ENCODE data around the gene SOAT1. TPM values are rescaled to one million over a fixed set of nuclear protein-coding genes. Genes with fewer than 3 reads are reported as not detected.

SOAT1 gene
- total RNA-seq, 1 experiment from 2014 or later = 33.9 TPM

DNA sequence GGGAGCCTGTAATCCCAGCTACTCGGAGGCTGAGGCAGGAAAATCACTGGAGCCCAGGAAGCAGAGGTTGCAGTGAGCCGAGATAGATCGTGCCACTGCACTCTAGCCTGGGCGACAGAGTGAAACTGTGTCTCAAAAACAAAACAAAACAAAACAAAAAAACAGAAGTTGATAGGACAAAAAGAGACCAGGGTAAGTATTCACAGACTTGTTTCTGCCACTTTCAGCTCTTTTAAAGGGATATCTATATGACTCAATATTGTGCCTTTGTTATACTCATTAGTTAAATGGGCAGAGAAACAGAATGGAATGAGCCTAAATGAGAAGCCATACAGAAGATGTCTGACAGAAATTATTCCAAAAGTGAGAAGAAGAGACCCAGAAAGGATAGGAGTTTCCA is 41.0 kb upstream of the SOAT1 start:
- no peak overlapping the region for H3K27ac ChIP-seq (ENCODE audit: low read depth, low read length)
- BruUV-seq (replicated peaks) = no TSS peak
- ChIA-PET POLR2A (interaction anchor here (1.4 kb wide), 1 partner anchor 40 kb away, joined by 3 read pairs; the partner anchor contains the start of gene SOAT1), RAD21 (ENCODE audit: low non-redundant PET in 1 of 2, low total read pairs in 2 of 2, uncharacterized antibody in 2 of 2, unreplicated experiment in 2 of 2) (interaction anchor here in 1 of 2 experiments (1.2 kb wide), 1 partner anchor 557 kb away, joined by 5 read pairs; no protein-coding TSS in a partner anchor), CTCF (interaction anchor here (1.4 to 2.1 kb wide), 4 partner anchors 347 to 562 kb away, joined by 7 to 22 read pairs (median 9); no protein-coding TSS in a partner anchor)
- no peak overlapping the region for H3K4me2 ChIP-seq (ENCODE audit: low read length)
- no peaks in the 10 kb centered on the region for H3K36me3 ChIP-seq (ENCODE audit: control insufficient read depth in 1 of 2, insufficient read depth in 2 of 2, low read length in 2 of 2)
- no peaks in the 10 kb centered on the region for H3K27me3 ChIP-seq (ENCODE audit: insufficient read depth, low read length)
- no peaks in the 10 kb centered on the region for H3K4me1 ChIP-seq (ENCODE audit: control insufficient read depth in 1 of 2, insufficient read depth in 2 of 2, low read length in 2 of 2)
- no peaks in the 10 kb centered on the region for H4K20me1 ChIP-seq (ENCODE audit: insufficient read depth)
- H3K9me3 ChIP-seq (ENCODE audit: control insufficient read depth in 1 of 2, insufficient read depth in 1 of 2, low read depth in 1 of 2, low read length in 2 of 2) = no peaks in the 10 kb centered on the region
- ATAC-seq = no peak
- no peak overlapping the region for H3K9ac ChIP-seq (ENCODE audit: low read length)
- H3K9me2 ChIP-seq (ENCODE audit: insufficient read depth) = no peaks in the 10 kb centered on the region
- intact Hi-C loops (cut with micrococcal nuclease) = loop anchor here (10.0 kb wide), 1 partner anchor 562 kb away; no protein-coding TSS in a partner anchor
- no peak for TF ChIP-seq POLR2AphosphoS5 (IDR thresholded peaks at IDR 0.05; ENCODE audit: low read depth, low read length)
- TF ChIP-seq ELF1 (IDR thresholded peaks at IDR 0.05; ENCODE audit: borderline replicate concordance, low read depth) = no peak
- no peak for TF ChIP-seq SP1 (IDR thresholded peaks at IDR 0.05; ENCODE audit: low read depth)
- TF ChIP-seq ZBTB33 (IDR thresholded peaks at IDR 0.05; ENCODE audit: extremely low read depth, insufficient replicate concordance, low read length) = no peak
- no peak for TF ChIP-seq SRF (IDR thresholded peaks at IDR 0.05; ENCODE audit: low read depth)
- no peak for TF ChIP-seq ZFX (IDR thresholded peaks at IDR 0.05)
- TF ChIP-seq, protein P1, sequence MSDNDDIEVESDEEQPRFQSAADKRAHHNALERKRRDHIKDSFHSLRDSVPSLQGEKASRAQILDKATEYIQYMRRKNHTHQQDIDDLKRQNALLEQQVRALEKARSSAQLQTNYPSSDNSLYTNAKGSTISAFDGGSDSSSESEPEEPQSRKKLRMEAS (IDR thresholded peaks at IDR 0.05) = no peak
- TF ChIP-seq CEBPB (IDR thresholded peaks at IDR 0.05; ENCODE audit: low read depth) = no peak
- TF ChIP-seq RAD21 (IDR thresholded peaks at IDR 0.05; ENCODE audit: low read depth) = no peak
- no peak for TF ChIP-seq CTCF (IDR thresholded peaks at IDR 0.05 in 2 of 3, conservative IDR thresholded peaks at IDR 0.05 in 1 of 3; ENCODE audit: borderline replicate concordance in 1 of 3, insufficient read depth in 1 of 3, low read depth in 2 of 3, low read length in 2 of 3)
- no peak overlapping the region for H2AFZ ChIP-seq (ENCODE audit: low read depth, low read length, poor library complexity, severe bottlenecking)
- H3K79me2 ChIP-seq (ENCODE audit: insufficient read depth, low read length) = no peaks in the 10 kb centered on the region
- no peak for DNase-seq (ENCODE audit: low read depth, low spot score)
- H3K4me3 ChIP-seq (replicated peaks in 1 of 2; ENCODE audit: low read depth in 1 of 2, low read length in 2 of 2) = no peak overlapping the region

All from HCT116 (cell line).